ENCODE results near the gene SERPINA4. TPM values are rescaled to one million over a fixed set of nuclear protein-coding genes. Genes with fewer than 3 reads are reported as not detected.
"Not testable (repeated sequence)": the region's sequence is repeated elsewhere in the genome, so short reads cannot be mapped to it uniquely, and the experiment has no call there.

The SERPINA4 gene
- total RNA-seq, 1 experiment from 2014 or later, result not detected

DNA sequence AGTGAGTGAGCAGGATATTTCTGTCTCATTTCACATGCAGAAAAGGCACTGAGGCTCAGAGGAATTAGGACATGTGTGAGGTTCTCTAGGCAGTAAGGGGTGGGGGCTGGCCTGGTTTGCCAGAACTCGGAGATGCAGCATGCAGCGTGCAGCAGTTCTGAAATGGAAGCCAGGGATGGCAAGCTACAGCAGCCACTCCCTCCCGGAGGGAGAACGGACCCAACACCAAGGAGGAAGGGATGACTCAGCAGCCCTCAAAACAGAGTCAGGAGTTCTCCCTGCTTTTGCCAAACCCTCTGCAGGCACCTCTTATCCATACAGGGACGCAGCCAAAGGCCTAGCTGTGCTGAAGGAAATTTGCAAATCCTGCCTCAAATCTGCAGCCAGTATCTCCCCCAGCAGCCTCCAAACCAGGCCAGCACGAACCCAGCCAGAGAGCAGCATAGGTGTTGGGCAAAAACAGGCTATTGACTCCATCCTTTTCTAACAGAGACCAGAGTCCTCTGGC lies 40.7 kb downstream of the SERPINA4 start:
- no peaks in the 10 kb centered on the region for H3K9me2 ChIP-seq (replicated peaks; ENCODE audit: insufficient read depth, low read length)
- H3K36me3 ChIP-seq (ENCODE audit: insufficient read depth, low read length), result no peaks in the 10 kb centered on the region
- H2AFZ ChIP-seq (ENCODE audit: low read length), result no peak overlapping the region
- no peak overlapping the region for H3K27ac ChIP-seq (ENCODE audit: low read length)
- no peak overlapping the region for H3K4me3 ChIP-seq (ENCODE audit: low read length)
- H3K9ac ChIP-seq (ENCODE audit: low read length), result no peak overlapping the region
- H3K4me2 ChIP-seq (ENCODE audit: low read depth, low read length, poor library complexity, severe bottlenecking), result no peak overlapping the region
- H3K9me3 ChIP-seq (ENCODE audit: low read length), result no peaks in the 10 kb centered on the region
- DNase-seq, result no peak
- H3K79me2 ChIP-seq (ENCODE audit: low read length), result no peaks in the 10 kb centered on the region
- H3K4me1 ChIP-seq (ENCODE audit: low read length), result no peaks in the 10 kb centered on the region
- H4K20me1 ChIP-seq (ENCODE audit: insufficient read depth, low read depth, low read length), result no peaks in the 10 kb centered on the region; the same call in 1 of the 2 replicates
- no peaks in the 10 kb centered on the region; the same call in 1 of the 2 replicates for H3K27me3 ChIP-seq (ENCODE audit: low read length)

DNA sequence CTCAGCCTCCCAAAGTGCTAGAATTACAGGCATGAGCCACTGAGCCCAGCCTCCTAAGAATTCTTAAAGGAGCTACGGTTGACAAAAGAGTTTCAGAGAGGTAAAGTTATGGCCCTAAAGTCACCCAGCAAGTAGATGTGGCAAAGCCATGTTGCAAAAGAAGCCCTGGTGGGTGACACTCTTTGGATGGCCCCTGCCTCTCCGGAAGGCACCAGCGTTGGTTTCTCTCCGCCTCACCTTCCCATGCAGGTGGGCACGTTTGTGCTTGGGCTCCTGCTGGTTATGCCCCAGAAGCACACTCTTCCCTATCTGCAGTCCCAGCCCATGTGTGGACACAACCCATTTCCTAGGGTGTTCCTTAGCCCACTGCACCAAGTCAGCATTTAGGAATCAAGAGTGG lies 41.5 kb downstream of the SERPINA4 start:
- no peak overlapping the region for H3K9ac ChIP-seq (ENCODE audit: low read length)
- no peaks in the 10 kb centered on the region; the same call in 1 of the 2 replicates for H3K27me3 ChIP-seq (ENCODE audit: low read length)
- H3K9me2 ChIP-seq (replicated peaks; ENCODE audit: insufficient read depth, low read length), result no peaks in the 10 kb centered on the region
- H3K36me3 ChIP-seq (ENCODE audit: insufficient read depth, low read length), result no peaks in the 10 kb centered on the region
- H3K4me3 ChIP-seq (ENCODE audit: low read length), result no peak overlapping the region
- H3K79me2 ChIP-seq (ENCODE audit: low read length), result no peaks in the 10 kb centered on the region
- H2AFZ ChIP-seq (ENCODE audit: low read length), result no peak overlapping the region
- H3K4me1 ChIP-seq (ENCODE audit: low read length), result no peaks in the 10 kb centered on the region
- DNase-seq, result no peak
- H3K27ac ChIP-seq (ENCODE audit: low read length), result no peak overlapping the region
- H4K20me1 ChIP-seq (ENCODE audit: insufficient read depth, low read depth, low read length), result no peaks in the 10 kb centered on the region; the same call in 1 of the 2 replicates
- H3K9me3 ChIP-seq (ENCODE audit: low read length), result no peaks in the 10 kb centered on the region
- no peak overlapping the region for H3K4me2 ChIP-seq (ENCODE audit: low read depth, low read length, poor library complexity, severe bottlenecking)

DNA sequence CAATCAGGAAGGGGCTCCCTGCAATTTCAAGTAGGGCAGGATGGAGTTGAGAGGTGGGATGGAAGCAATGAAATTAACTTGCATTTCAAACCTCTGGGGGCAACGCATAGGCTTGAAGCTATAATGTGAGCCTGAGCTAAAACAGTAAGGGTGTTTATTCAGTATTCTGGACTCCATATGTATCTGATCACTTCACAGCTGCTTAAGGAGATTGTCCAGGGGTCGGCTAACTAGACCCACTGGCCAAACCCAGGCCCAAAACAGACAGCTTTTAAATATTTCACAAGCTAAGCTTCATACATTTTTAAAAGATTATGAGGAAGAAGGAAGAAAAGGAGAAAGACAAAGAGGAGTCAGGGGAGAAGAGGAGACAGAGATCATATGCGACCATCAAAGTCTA lies 44.1 kb downstream of the SERPINA4 start:
- H3K4me1 ChIP-seq (ENCODE audit: low read length), result no peaks in the 10 kb centered on the region
- H3K9me3 ChIP-seq (ENCODE audit: low read length), result no peaks in the 10 kb centered on the region
- H3K4me3 ChIP-seq (ENCODE audit: low read length), result no peak overlapping the region
- H3K4me2 ChIP-seq (ENCODE audit: low read depth, low read length, poor library complexity, severe bottlenecking), result no peak overlapping the region
- no peaks in the 10 kb centered on the region for H3K36me3 ChIP-seq (ENCODE audit: insufficient read depth, low read length)
- no peaks in the 10 kb centered on the region for H3K9me2 ChIP-seq (replicated peaks; ENCODE audit: insufficient read depth, low read length)
- no peaks in the 10 kb centered on the region; the same call in 1 of the 2 replicates for H3K27me3 ChIP-seq (ENCODE audit: low read length)
- H3K27ac ChIP-seq (ENCODE audit: low read length), result no peak overlapping the region
- no peaks in the 10 kb centered on the region for H4K20me1 ChIP-seq (ENCODE audit: insufficient read depth, low read depth, low read length)
- no peak for DNase-seq
- H3K9ac ChIP-seq (ENCODE audit: low read length), result no peak overlapping the region
- no peaks in the 10 kb centered on the region for H3K79me2 ChIP-seq (ENCODE audit: low read length)
- H2AFZ ChIP-seq (ENCODE audit: low read length), result no peak overlapping the region

DNA sequence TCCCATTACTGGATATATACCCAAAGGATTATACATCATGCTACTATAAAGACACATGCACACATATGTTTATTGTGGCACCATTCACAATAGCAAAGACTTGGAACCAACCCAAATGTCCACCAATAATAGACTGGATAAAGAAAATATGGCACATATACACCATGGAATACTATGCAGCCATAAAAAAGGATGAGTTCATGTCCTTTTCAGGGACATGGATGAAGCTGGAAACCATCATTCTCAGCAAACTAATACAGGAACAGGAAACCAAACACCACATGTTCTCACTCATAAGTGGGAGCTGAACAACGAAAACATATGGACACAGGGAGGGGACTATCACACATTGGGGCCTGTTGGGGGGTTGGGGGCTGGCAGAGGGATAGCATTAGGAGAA lies 47.7 kb downstream of the SERPINA4 start:
- H3K27ac ChIP-seq (ENCODE audit: low read length); H3K4me1 ChIP-seq (ENCODE audit: low read length); H3K27me3 ChIP-seq (ENCODE audit: low read length); H3K9ac ChIP-seq (ENCODE audit: low read length); H3K9me3 ChIP-seq (ENCODE audit: low read length); H3K79me2 ChIP-seq (ENCODE audit: low read length); DNase-seq; H3K36me3 ChIP-seq (ENCODE audit: insufficient read depth, low read length); H2AFZ ChIP-seq (ENCODE audit: low read length); H3K9me2 ChIP-seq (replicated peaks; ENCODE audit: insufficient read depth, low read length); H3K4me3 ChIP-seq (ENCODE audit: low read length); H4K20me1 ChIP-seq (ENCODE audit: insufficient read depth, low read depth, low read length); H3K4me2 ChIP-seq (ENCODE audit: low read depth, low read length, poor library complexity, severe bottlenecking): not testable (repeated sequence)

DNA sequence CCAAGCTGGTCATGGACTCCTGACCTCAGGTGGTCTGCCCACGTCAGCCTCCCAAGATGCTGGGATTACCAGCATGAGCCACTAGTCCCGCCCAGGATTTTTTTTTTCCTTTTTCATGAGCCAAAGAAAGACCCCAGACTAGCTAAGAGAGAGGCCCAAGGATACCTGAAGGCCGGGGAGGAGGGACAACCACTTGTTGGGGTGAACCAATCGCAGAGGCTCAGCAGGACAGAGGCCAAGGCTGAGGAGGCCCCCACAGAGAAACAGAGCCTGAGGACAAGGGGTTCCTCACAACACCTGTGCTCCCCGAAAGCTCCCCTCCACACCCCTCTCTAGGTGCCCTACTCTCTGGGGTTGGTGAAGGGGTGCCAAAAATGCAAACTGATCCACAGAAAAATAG lies 49.9 kb downstream of the SERPINA4 start:
- Histone ChIP-seq H3K36me3 (ENCODE audit: insufficient read depth, low read length) (no peaks in the 10 kb centered on the region), H3K79me2 (ENCODE audit: low read length) (no peaks in the 10 kb centered on the region), H3K27ac (ENCODE audit: low read length) (no peak overlapping the region), H3K9ac (ENCODE audit: low read length) (no peak overlapping the region), H3K9me3 (ENCODE audit: low read length) (no peaks in the 10 kb centered on the region), H3K4me2 (ENCODE audit: low read depth, low read length, poor library complexity, severe bottlenecking) (no peak overlapping the region), H3K27me3 (ENCODE audit: low read length) (no peaks in the 10 kb centered on the region), H3K4me3 (ENCODE audit: low read length) (no peak overlapping the region), H3K9me2 (replicated peaks; ENCODE audit: insufficient read depth, low read length) (no peaks in the 10 kb centered on the region), H4K20me1 (ENCODE audit: insufficient read depth, low read depth, low read length) (no peaks in the 10 kb centered on the region), H2AFZ (ENCODE audit: low read length) (no peak overlapping the region), H3K4me1 (ENCODE audit: low read length) (no peaks in the 10 kb centered on the region)
- DNase-seq, result no peak

DNA sequence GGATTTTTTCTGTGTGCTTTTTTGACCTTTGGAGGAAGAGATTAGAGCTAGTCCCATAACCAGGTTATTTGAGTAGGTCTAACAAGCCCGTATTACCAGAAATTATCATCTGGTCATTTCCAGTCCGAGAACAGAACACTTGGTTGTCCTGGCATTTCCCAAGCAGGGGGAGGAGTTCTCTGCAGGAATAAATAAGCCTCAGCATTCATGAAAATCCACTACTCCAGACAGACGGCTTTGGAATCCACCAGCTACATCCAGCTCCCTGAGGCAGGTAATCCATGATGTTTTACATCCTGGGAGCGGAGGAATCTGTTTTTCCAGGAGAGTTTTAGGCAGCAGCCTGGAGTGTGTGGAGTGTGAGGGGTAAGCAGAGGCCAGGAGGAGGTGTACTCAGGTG lies 50.9 kb downstream of the SERPINA4 start, which contains the start of gene SERPINA3:
Gene SERPINA3, plus strand, starts transcription at position 218 of the 400 bp plus-strand sequence. CDS start 2,051 bp downstream, outside the sequence.
- Histone ChIP-seq H4K20me1 (ENCODE audit: insufficient read depth, low read depth, low read length) (no peaks in the 10 kb centered on the region), H3K79me2 (ENCODE audit: low read length) (no peaks in the 10 kb centered on the region), H3K36me3 (ENCODE audit: insufficient read depth, low read length) (no peaks in the 10 kb centered on the region), H2AFZ (ENCODE audit: low read length) (no peak within 1 kb of the TSS), H3K27me3 (ENCODE audit: low read length) (no peaks in the 10 kb centered on the region), H3K9me2 (replicated peaks; ENCODE audit: insufficient read depth, low read length) (no peaks in the 10 kb centered on the region), H3K4me3 (ENCODE audit: low read length) (no peak within 1 kb of the TSS), H3K27ac (ENCODE audit: low read length) (no peak within 1 kb of the TSS), H3K4me1 (ENCODE audit: low read length) (no peaks in the 10 kb centered on the region), H3K4me2 (ENCODE audit: low read depth, low read length, poor library complexity, severe bottlenecking) (no peak within 1 kb of the TSS), H3K9me3 (ENCODE audit: low read length) (no peaks in the 10 kb centered on the region), H3K9ac (ENCODE audit: low read length) (no peak within 1 kb of the TSS)
- DNase-seq, result no peak

DNA sequence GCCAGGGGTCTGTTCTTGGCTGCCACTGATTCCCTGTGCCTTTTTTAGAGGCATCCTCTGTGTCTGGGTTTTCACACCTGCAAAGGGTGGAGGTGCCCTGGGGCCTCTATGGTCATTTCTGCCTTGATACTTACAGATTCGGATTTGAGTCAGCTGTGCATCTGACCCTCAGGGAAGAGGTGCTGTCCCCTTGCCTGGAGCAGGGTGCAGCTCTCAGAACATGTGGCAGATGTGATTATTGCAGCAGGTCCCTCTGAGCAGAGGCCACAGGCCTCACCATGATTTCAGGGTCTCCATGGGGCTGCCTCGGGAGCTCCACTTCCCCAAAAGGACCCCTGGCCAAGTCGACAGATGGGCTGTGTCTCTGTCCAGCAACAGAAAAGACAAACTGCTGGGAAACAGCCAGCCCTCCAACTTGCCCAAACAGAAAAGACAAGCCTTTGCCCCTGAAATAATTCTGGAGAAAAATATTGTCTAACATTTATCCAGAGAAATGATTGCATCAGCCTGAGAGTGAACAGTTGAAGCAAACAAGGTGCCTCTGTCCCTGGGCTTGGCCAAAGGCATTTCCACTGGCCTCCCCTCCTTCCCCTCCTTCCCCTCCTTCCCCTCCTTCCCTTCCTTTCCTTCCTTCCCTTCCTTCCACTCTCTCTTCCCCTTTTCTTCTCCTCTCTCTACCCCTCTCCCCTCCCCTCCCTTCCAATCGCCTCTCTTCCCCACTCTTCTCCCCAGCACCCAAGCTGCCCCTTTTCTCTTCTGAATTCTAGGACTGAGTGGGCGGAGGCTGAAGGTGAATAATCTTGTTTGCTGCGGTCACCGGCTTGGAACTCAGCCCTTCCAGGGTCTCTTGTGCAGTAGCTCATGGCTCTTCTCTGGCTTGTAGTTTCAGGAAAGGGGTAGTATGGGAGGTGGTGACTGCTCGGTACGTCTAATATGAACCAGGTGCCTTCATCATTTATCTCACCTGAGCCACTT lies 51.6 kb downstream of the SERPINA4 start:
- Histone ChIP-seq H3K4me2 (ENCODE audit: low read depth, low read length, poor library complexity, severe bottlenecking) (no peak overlapping the region), H3K9ac (ENCODE audit: low read length) (no peak overlapping the region), H3K79me2 (ENCODE audit: low read length) (no peaks in the 10 kb centered on the region), H3K36me3 (ENCODE audit: insufficient read depth, low read length) (no peaks in the 10 kb centered on the region), H2AFZ (ENCODE audit: low read length) (no peak overlapping the region), H3K9me2 (replicated peaks; ENCODE audit: insufficient read depth, low read length) (no peaks in the 10 kb centered on the region), H3K27me3 (ENCODE audit: low read length) (no peaks in the 10 kb centered on the region; the same call in 1 of the 2 replicates), H4K20me1 (ENCODE audit: insufficient read depth, low read depth, low read length) (no peaks in the 10 kb centered on the region), H3K27ac (ENCODE audit: low read length) (no peak overlapping the region), H3K4me3 (ENCODE audit: low read length) (no peak overlapping the region), H3K9me3 (ENCODE audit: low read length) (no peaks in the 10 kb centered on the region), H3K4me1 (ENCODE audit: low read length) (no peaks in the 10 kb centered on the region)
- DNase-seq, result no peak

All from Karpas-422 (cell line).